GM15510 (cell line): ENCODE results near the gene TNNI2.

Experiments used
- POLR2A ChIP-seq: IDR thresholded peaks from 3 replicates; pipeline ENCODE4 v1.6.1; 2011; ENCODE audit warnings: borderline replicate concordance; ENCODE audit not compliant: insufficient read length; ENCODE audit errors: extremely low read depth

The TNNI2 gene

DNA sequence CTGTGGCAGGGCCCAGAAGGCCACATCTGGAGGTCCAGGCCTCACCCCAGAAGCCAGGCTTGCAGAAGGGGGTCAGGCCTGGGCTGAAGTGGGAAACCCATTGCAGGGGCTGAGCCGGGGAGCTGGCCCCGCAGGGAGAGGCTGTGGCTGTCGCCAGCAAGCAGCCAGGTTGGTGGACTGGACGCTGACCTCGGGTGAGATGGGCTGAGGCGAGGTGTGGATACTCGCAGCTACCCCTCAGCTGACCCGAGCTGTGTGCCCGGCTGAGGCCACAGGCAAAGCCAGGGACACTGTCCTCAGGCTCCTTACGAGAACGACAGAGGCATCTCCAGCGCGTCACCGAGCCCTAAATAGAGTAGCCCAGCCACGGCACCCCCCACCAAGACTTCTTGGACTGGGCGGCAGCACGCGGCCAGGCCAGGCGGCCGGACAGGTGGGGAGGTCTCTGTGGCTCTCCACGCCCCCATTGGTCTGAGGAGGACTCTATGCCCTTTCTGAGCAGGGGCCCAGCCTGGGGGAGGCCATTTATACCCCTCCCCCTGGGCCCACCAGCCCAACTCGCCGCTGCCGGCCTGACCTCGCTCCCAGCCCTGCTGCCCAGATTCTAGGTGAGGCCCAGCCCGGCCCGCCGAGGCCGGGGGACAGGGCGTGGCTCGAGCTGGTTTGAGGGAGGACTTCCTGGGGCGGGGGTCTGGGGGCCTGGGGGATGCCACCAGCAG lies at the start of gene TNNI2:
TNNI2 (plus strand) TSS at position 556 of the 719 bp plus-strand sequence. CDS start 716 bp downstream, outside the sequence.
- no peak for TF ChIP-seq POLR2A

DNA sequence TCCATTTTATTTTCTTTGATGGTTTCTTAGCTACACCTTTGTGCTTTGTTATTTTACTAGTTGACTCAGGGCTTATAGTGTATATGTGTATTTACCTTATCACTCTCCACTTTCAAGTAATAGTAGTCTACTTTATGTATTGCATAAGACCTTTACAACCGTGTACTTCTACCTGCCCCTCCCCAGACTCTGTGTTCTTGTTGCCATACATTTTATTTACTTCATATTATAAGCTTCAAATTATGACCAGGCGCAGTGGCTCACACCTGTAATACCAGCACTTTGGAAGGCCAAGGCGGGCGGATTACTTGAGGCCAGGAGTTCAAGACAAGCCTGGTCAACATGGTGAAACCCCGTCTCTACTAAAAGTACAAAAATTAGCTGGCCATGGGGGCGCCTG lies 46.9 kb upstream of the TNNI2 start:
- no peak for TF ChIP-seq POLR2A

DNA sequence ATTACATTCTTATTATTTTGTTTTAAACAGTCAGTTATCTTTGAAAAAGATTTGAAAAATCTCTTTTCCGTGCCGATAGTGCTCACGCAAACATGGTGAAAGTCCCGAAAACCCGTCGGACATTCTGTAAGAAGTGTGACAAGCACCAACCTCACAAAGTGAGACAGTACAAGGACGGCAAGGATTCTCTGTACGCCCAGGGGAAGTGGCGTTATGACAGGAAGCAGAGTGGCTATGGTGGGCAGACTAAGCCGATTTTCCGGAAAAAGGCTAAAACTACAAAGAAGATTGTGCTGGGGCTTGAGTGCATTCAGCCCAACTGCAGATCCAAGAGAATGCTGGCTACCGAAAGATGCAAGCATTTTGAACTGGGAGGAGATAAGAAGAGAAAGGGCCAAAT lies 46.3 kb upstream of the TNNI2 start:
- no peak for TF ChIP-seq POLR2A

DNA sequence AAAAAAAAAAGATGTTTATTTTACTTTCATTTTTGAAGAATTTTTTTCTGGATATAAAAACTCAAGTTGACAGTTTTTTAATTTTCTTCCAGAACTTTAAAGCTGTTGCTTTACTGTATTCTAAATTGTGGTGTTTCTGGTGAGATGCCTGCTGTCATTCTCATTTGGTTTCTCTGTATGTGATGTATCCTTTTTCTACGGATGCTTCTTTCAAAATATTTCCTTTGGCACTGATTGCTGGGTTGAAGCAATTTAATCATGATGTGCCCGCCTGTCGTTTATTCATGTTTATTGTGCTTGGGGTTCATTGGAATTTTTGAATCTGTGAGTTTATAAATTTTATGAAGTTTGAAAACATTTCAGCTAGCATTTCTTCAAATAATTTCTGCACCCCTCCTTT lies 45.7 kb upstream of the TNNI2 start:
- no peak for TF ChIP-seq POLR2A

DNA sequence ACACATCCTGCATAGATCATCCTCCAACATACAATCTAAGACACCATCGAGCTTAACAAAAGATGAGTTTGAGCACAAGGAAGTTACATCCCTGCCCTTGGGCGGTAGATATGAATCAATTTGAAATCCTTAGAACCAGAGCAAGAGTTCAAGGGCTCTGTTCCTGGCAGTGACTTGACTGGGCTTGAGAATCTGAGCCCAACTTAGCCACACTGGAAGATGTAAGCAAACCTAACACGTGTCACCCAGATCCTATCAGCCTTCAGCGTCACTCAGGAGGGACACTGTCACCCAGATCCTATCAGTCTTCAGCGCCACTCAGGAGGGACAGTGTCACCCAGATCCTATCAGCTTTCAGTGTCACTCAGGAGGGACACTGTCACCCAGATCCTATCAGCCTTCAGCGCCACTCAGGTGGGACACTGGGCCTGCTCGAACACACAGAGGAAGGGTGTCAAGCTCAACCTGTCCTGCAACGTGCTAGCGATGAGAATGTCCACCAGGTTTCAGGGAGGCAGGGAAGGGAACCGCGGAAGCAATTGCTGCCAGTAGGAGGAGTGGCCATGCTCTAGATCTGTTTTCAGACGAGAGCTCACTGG lies 42.3 kb upstream of the TNNI2 start:
- TF ChIP-seq POLR2A: no peak

DNA sequence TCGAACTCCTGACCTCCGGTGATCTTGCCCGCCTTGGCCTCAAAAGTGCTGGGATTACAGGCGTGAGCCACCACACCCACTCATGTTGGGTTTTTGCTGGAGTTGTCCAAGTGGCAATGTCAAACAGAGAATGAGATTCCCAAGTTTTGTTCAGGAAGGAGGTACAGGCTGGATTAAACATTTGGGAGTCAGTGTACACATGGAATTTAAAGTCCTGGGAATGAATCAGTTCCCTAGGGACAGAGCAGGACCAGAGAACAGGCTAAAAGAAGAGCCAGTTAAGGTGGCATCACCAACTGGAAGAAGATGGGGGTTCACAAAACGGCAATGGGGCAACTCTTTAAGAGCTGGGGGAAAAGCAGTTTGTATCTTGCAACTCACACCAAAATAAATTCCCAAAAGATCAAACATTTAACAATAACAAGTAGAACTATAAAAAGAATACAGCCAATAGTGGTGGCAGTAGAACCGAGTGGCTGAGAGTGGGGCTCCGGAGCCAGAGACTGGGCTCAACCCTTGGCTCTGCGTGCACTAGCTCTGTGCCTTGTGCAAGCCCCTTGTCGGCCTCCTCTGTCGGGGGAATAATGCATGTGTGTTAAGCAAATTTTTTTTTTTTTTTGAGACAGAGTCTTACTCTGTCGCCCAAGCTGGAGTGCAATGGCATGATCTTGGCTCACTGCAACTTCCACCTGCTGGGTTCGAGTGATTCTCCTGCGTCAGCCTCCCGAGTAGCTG lies 41.2 kb upstream of the TNNI2 start:
- no peak for TF ChIP-seq POLR2A

DNA sequence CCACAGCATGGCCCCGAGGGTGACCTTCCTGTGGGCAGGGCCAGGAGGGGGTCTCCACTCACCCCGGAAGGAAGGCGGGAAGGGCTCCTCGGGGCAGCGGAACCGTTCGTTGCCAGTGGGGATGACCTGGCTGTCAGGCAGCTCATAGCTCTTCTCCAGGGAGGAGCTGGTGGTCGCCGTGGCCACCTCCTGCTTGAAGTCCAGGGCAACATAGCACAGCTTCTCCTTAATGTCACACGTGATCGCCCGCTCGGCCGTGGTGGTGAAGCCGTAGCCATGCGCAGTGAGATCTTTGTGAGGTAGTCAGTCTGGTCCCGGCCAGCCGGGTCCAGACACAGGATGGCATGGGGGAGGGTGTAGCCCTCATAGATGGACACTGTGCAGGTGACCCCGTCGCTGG lies 35.5 kb upstream of the TNNI2 start:
- TF ChIP-seq POLR2A: no peak

DNA sequence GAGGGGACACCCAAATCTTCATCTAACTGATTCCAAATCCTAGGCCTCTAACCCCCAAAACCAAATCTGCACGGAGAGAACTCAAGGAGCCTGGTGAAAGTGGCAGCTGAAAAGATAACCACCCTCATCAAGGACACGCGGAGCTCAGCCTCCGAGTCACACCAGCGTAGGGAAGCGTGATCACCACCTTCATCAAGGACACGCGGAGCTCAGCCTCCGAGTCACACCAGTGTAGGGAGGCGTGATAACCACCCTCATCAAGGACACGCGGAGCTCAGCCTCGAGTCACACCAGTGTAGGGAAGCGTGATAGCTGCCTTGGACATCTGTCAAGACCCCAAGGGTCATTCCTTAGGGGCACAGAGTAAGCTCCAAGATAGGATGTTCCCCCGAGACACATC lies 33.3 kb upstream of the TNNI2 start:
- no peak for TF ChIP-seq POLR2A

DNA sequence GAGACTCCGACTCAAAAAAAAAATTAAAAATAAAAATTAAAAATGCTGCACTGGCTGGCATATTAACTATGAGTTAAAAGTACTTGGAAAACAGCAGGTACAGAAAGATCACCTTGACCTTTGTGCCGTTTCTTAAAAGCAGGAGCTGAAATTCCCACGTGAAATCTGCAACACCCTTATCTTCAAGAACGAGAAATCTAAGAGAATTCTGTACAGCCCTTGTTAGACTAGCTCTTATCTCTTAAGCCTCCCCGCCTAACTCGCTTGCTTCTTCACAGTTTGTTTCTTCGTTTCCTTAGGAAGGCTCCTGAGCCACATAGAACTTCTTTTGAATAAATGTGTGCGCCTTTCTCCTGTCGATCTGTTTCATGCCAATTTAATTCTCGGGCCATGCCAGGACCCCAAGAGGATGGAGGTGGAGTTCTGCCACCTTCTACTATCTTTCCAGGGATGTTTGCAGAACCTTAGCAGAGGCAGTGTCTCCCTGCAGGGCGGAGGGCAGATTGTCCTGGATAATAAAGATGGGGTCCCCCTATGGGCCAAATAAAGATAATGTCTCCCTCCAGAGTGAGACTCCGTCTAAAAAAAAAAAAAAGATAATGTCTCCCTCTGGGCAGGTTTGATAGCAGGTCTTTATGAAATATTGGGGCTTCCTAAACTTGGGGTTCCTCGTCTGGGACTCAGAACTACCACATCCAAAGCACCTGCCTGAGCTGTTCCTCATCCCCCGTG lies 31.4 kb upstream of the TNNI2 start:
- TF ChIP-seq POLR2A: no peak

DNA sequence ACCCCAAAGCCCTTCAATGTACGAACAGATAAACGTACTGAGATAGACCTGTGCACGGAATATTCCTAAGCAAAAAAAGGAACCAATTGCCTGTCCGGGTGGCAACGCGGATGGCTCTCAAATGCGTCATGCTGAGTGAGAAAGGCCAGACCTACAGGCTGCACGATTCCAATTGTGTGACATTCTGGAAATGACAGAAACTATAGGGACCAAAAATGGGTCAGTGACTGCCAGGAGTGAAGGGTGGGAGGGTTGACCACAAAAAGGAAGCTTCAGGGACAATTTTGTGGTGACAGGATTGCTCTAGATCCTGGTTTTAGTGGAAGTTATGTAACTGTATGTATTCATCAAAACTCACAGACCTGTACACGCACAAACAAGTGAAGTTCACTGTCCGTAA lies 28.0 kb upstream of the TNNI2 start:
- TF ChIP-seq POLR2A: no peak

DNA sequence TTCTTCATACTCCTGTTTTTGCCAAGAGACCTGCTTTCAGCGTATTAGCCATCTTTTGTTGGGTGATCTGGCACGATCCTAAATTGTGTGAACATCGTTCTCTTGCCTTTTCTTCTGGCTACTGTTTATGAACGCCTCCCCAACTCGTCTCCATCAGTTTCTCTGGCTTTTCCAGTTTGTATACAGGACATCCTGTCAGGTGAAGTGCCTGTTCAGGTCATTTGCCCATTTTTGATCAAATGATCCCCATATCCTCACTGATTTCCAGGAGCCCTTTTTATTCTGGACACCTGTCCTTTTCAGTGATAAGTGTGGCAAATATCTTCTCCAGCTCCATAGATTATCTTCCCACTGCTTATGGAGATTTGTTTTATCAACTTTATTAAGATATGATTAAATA lies 26.5 kb upstream of the TNNI2 start:
- no peak for TF ChIP-seq POLR2A

DNA sequence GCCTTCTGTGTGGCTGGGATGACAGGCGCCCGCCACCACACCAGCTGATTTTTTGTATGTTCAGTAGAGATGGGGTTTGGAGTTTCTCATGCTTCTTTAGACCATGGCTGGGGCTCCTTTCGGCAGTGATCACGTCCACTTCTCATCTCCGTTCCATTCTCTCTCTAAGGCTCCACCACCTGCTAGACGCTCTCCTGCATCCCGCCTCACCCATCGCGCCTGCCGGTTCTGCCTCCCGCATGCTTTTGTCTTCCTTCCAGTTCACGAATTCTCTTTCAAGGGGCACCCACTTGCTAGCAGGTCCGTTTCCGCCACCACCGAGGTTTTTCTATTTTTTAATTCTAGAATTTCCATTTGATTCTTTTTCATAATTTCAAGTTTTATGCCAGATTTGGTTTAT lies 26.0 kb upstream of the TNNI2 start:
- TF ChIP-seq POLR2A: no peak

DNA sequence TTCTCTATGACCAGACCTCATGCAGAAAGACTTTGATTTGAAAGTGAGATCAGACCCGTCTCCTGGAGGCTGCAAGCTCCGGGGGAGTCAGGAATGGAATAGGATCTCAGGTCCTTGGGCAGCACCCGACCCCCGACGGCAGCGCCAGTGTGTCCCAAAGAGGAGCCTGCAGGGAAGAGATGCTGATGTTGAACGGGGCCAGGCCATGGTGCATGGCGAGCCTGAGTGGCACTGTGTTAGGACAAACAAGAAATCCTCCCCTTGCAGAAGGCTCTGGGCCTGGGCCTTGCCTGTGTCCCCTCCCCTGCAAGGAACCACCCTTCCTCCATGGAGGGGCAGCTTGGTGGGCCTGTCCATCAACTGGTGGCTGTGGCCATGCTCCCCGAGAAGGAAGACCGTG lies 24.1 kb upstream of the TNNI2 start:
- TF ChIP-seq POLR2A: no peak

DNA sequence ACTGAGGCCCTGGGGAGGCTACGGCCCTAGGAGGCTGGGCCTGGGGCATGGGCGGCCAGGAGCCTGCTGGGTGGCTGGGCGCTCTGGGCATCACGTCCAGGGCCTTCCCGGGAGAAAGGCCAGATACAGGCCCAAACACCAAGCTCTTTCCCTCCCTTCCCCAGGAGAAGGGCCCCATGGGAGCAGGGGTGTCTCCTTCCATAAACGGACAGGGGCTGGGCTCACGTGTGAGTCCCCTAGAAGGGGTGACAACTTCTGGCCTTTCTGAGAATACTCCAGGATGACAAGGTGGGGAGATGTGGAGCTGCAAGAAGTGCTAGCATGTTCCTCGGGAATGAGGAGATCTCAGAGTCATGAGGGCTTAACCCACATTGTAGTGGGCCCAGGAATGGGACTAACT lies 23.5 kb upstream of the TNNI2 start:
- TF ChIP-seq POLR2A: no peak

DNA sequence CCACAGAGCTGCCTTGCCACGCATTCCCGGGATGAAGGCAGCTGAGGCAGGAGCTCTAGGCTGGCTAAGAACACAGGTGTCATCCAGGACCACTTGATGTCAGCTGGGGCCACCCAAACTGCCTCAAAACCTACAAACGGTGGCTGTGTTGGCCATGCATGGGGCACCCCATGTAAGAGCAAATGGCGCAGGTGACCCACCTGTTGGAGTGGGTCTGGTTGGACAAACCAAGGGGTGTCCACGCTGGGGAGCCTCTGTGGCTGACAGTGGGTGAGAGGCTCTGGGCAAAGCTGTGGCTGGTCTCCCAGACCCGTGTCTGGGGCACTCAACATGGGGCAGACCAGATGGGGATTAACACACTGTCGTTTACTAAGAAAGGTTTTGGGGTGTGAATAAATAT lies 23.0 kb upstream of the TNNI2 start:
- no peak for TF ChIP-seq POLR2A
